HepG2 (cell line): Measurements from ENCODE around the gene MEIS1.

Experiments used
- ATF7 ChIP-seq, 2 experiments: fragments of 450-650 bp in 1 of 2; sonication (generic) in 1 of 2; formaldehyde crosslinking in 1 of 2; IDR thresholded peaks; 2 replicates each; pipeline versions ENCODE4 v1.4.0 to v1.6.1; 2016 to 2020; ENCODE audit warnings: antibody characterized with exemption in 1 of 2, mild to moderate bottlenecking in 1 of 2, missing genetic modification reagents in 1 of 2
- HNRNPK ChIP-seq: fragments of 200-400 bp; formaldehyde crosslinking; IDR thresholded peaks from 2 replicates; pipeline ENCODE4 v1.6.1; 2018; ENCODE audit warnings: low read length, low read depth, moderate library complexity, mild to moderate bottlenecking; ENCODE audit not compliant: poor library complexity, severe bottlenecking
- ZNF615 ChIP-seq: sonication (generic); formaldehyde crosslinking; IDR thresholded peaks from 2 replicates; pipeline ENCODE4 v1.5.0; 2020; ENCODE audit warnings: mild to moderate bottlenecking, missing genetic modification reagents, borderline replicate concordance

GRCh38 chr2:66496670-66497420, 61.9 kb downstream of the MEIS1 start:
- no peak for TF ChIP-seq HNRNPK
- TF ChIP-seq ZNF615 (CRISPR knock-in tag), result no peak
- TF ChIP-seq ATF7 (IDR thresholded peaks at IDR 0.05), result no peak
- TF ChIP-seq ATF7 (CRISPR knock-in tag; IDR thresholded peaks at IDR 0.05), result no peak
